GM12878 (cell line): ENCODE results near the gene OR51E2.
A peak's percentile ranks its signal among the peaks of the same experiment; 100 is the strongest.

Source experiments
- BHLHE40 ChIP-seq, 2 experiments: fragments of 450-650 bp in 1 of 2; IDR thresholded peaks; 2 replicates each; pipeline ENCODE4 v1.6.1; 2011 to 2017; ENCODE audit warnings: low read depth in 2 of 2, borderline replicate concordance in 1 of 2, improper control_type of control experiment in 1 of 2, low read length in 1 of 2, mild to moderate bottlenecking in 1 of 2
- MYC ChIP-seq: IDR thresholded peaks from 2 replicates; pipeline ENCODE4 v1.6.1; 2011; ENCODE audit warnings: mild to moderate bottlenecking, low read length, moderate library complexity, inconsistent platforms; ENCODE audit not compliant: insufficient read depth, insufficient replicate concordance, insufficient read length, severe bottlenecking
- POLR2A ChIP-seq: IDR thresholded peaks from 2 replicates; pipeline ENCODE4 v1.6.1; 2011; ENCODE audit warnings: low read depth, mild to moderate bottlenecking, low read length
- RAD21 ChIP-seq: IDR thresholded peaks from 2 replicates; pipeline ENCODE4 v1.6.1; 2011; ENCODE audit warnings: mild to moderate bottlenecking, low read depth, low read length, moderate library complexity; ENCODE audit not compliant: insufficient read depth
- STAT1 ChIP-seq: fragments of 450-650 bp; conservative IDR thresholded peaks from 2 replicates; pipeline ENCODE4 v1.6.1; 2014; ENCODE audit warnings: antibody characterized with exemption, mild to moderate bottlenecking
- TF ChIP-seq, protein P1 (sequence below), 3 experiments: IDR thresholded peaks in 2 of 3; conservative IDR thresholded peaks in 1 of 3; 2 replicates each; pipeline ENCODE4 v1.5.1; 2011; ENCODE audit warnings: low read depth in 3 of 3, low read length in 3 of 3, mild to moderate bottlenecking in 3 of 3, control low read depth in 2 of 3, moderate library complexity in 2 of 3, inconsistent platforms in 1 of 3, mixed read lengths in 1 of 3; ENCODE audit not compliant: control insufficient read depth in 2 of 3, insufficient read depth in 1 of 3; ENCODE audit errors: extremely low read depth in 1 of 3
- TF ChIP-seq, protein P2 (sequence below): fragments of 450-650 bp; formaldehyde crosslinking; IDR thresholded peaks from 2 replicates; pipeline ENCODE4 v1.4.0; 2022; ENCODE audit warnings: mild to moderate bottlenecking, moderate library complexity

DNA sequence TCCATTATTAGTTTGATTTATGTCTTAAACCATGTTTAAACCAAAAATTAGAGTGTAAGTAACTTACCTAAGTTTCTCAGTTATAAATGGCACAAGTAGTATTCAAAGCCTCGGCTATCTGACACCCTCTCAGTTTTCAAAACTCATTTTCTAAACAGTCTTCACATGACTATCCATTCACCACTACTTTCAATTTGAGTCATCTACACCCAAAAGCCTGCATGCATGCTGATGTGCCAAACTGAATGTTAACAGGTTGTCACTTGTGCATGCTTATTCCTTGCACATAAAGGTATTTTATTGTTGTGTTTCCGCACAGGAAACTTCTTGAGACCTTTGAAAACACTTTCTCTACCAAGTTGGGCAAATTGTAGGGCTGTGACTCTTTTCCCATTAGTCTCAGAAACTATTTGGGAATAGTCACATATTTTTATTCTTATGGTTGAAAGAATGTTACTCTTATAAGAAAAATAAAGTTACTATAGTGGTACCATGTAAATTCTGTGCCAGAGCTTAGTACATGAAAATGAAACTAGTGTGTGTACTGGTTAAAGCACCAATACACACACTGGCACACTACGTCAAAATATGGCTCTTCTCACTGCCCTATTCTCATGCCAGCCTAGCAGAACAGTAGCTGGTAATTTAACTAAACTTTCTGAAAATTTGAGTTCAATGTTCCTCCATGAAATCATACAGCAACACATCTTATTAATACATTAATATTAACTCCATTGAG lies 2.2 kb upstream of the OR51E2 start:
- TF ChIP-seq RAD21 (no peak), POLR2A (no peak), MYC (no peak), STAT1 (no peak), BHLHE40 (IDR thresholded peaks at IDR 0.05; ENCODE audit: borderline replicate concordance in 1 of 2, low read depth in 2 of 2, low read length in 1 of 2) (peak; percentile 87 to 91)
- TF ChIP-seq, protein P1, sequence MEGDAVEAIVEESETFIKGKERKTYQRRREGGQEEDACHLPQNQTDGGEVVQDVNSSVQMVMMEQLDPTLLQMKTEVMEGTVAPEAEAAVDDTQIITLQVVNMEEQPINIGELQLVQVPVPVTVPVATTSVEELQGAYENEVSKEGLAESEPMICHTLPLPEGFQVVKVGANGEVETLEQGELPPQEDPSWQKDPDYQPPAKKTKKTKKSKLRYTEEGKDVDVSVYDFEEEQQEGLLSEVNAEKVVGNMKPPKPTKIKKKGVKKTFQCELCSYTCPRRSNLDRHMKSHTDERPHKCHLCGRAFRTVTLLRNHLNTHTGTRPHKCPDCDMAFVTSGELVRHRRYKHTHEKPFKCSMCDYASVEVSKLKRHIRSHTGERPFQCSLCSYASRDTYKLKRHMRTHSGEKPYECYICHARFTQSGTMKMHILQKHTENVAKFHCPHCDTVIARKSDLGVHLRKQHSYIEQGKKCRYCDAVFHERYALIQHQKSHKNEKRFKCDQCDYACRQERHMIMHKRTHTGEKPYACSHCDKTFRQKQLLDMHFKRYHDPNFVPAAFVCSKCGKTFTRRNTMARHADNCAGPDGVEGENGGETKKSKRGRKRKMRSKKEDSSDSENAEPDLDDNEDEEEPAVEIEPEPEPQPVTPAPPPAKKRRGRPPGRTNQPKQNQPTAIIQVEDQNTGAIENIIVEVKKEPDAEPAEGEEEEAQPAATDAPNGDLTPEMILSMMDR (IDR thresholded peaks at IDR 0.05 in 2 of 3, conservative IDR thresholded peaks at IDR 0.05 in 1 of 3; ENCODE audit: control insufficient read depth in 2 of 3, extremely low read depth in 1 of 3, insufficient read depth in 1 of 3, low read depth in 3 of 3, low read length in 3 of 3), result no peak
- TF ChIP-seq, protein P2, sequence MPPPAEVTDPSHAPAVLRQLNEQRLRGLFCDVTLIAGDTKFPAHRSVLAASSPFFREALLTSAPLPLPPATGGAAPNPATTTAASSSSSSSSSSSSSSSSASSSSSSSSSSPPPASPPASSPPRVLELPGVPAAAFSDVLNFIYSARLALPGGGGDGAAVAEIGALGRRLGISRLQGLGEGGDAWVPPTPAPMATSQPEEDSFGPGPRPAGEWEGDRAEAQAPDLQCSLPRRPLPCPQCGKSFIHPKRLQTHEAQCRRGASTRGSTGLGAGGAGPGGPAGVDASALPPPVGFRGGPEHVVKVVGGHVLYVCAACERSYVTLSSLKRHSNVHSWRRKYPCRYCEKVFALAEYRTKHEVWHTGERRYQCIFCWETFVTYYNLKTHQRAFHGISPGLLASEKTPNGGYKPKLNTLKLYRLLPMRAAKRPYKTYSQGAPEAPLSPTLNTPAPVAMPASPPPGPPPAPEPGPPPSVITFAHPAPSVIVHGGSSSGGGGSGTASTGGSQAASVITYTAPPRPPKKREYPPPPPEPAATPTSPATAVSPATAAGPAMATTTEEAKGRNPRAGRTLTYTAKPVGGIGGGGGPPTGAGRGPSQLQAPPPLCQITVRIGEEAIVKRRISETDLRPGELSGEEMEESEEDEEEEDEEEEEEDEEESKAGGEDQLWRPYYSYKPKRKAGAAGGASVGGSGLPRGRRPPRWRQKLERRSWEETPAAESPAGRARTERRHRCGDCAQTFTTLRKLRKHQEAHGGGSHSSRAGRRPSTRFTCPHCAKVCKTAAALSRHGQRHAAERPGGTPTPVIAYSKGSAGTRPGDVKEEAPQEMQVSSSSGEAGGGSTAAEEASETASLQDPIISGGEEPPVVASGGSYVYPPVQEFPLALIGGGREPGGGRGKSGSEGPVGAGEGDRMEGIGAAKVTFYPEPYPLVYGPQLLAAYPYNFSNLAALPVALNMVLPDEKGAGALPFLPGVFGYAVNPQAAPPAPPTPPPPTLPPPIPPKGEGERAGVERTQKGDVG, result no peak
